ENCODE results near the gene TMEM259.

DNA sequence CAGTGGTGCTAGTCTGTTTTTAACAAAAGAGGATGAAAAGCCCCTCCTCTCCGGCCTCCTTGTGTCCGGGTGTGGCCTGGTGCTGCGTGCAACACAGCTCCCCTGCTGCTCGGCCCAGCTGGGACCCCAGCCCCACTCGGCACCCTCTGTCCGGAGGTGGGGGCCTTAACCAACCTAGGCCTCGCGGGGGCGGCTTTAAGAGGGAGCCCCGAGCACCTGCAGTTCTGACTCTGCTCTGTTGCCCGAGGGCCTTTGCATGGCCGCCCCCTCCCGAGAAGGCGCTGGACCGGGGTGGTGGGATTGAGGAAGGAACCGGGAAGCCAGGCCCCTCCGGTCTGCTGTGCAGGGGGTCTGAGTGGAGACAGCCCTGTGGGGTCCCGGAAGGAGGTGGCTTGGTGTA, 26.4 kb downstream of the TMEM259 start:
- TF ChIP-seq CTCF (conservative IDR thresholded peaks at IDR 0.05) (no peak), EZH2 (IDR thresholded peaks at IDR 0.05; ENCODE audit: low read depth) (no peak)
